CD8-positive, alpha-beta memory T cell (primary cell): ENCODE data around the gene SAMD8. TPM values are rescaled to one million over a fixed set of nuclear protein-coding genes. Genes with fewer than 3 reads are reported as not detected.
"Not testable (repeated sequence)": the region's sequence is repeated elsewhere in the genome, so short reads cannot be mapped to it uniquely, and the experiment has no call there.

ENCODE experiments used
- CTCF ChIA-PET: fragments of 350-600 bp; sonication (Branson Sonifier 250); formaldehyde crosslinking; loops from one replicate; lab custom pipeline; 2021; ENCODE audit warnings: antibody characterized with exemption; lab: Charles Lee
- POLR2A ChIA-PET: fragments of 350-600 bp; sonication (Branson Sonifier 250); formaldehyde crosslinking; loops from one replicate; lab custom pipeline; 2021; ENCODE audit warnings: antibody characterized with exemption; lab: Charles Lee
- DNase-seq, 5 donors: peaks; one replicate each; pipeline versions ENCODE4 v3.0.0 to v3.0.0-alpha.2; 2020 to 2022; ENCODE audit warnings: mixed read lengths in 1 of 5
- H3K27ac ChIP-seq: one replicate; pipeline ENCODE4 v1.7.0; 2013; ENCODE audit warnings: low read depth, mild to moderate bottlenecking, low read length, moderate library complexity
- H3K27me3 ChIP-seq: 2 replicates; pipeline ENCODE4 v1.7.0; 2013; ENCODE audit warnings: low read length, mild to moderate bottlenecking; ENCODE audit not compliant: insufficient read depth, poor library complexity, severe bottlenecking
- H3K36me3 ChIP-seq: 2 replicates; pipeline ENCODE4 v1.7.0; 2013; ENCODE audit warnings: mild to moderate bottlenecking, low read length, moderate library complexity; ENCODE audit not compliant: insufficient read depth
- H3K4me1 ChIP-seq: 2 replicates; pipeline ENCODE4 v1.7.0; 2013; ENCODE audit warnings: mild to moderate bottlenecking, low read length, moderate library complexity; ENCODE audit not compliant: insufficient read depth
- H3K4me3 ChIP-seq: 2 replicates; pipeline ENCODE4 v1.7.0; 2013; ENCODE audit warnings: mild to moderate bottlenecking, low read length
- H3K9me3 ChIP-seq: 2 replicates; pipeline ENCODE4 v1.7.0; 2013; ENCODE audit warnings: mild to moderate bottlenecking, low read length
- H3K27ac Mint-ChIP-seq, 8 donors: one replicate each; pipeline ENCODE4 v1.8.0; 2020 to 2021; ENCODE audit warnings: mixed read lengths in 8 of 8, mild to moderate bottlenecking in 6 of 8, inconsistent platforms in 3 of 8, moderate library complexity in 3 of 8
- H3K27me3 Mint-ChIP-seq, 2 donors: one replicate each; pipeline ENCODE4 v1.8.0; 2020 to 2021; ENCODE audit warnings: mixed read lengths in 2 of 2, mild to moderate bottlenecking in 1 of 2, moderate library complexity in 1 of 2
- H3K36me3 Mint-ChIP-seq, 3 donors: one replicate each; pipeline ENCODE4 v1.8.0; 2020 to 2021; ENCODE audit warnings: mixed read lengths in 3 of 3, inconsistent platforms in 1 of 3, mild to moderate bottlenecking in 1 of 3
- H3K4me1 Mint-ChIP-seq, 3 donors: one replicate each; pipeline ENCODE4 v1.8.0; 2020 to 2021; ENCODE audit warnings: mixed read lengths in 3 of 3, inconsistent platforms in 1 of 3, mild to moderate bottlenecking in 1 of 3
- H3K4me3 Mint-ChIP-seq, 7 donors: one replicate each; pipeline ENCODE4 v1.8.0; 2020 to 2021; ENCODE audit warnings: mixed read lengths in 7 of 7, mild to moderate bottlenecking in 6 of 7, moderate library complexity in 4 of 7, inconsistent platforms in 2 of 7
- H3K9me3 Mint-ChIP-seq, 5 donors: one replicate each; pipeline ENCODE4 v1.8.0; 2020 to 2022; ENCODE audit warnings: mixed read lengths in 5 of 5, mild to moderate bottlenecking in 3 of 5, moderate library complexity in 2 of 5, inconsistent platforms in 1 of 5
- polyA plus RNA-seq: library from polyadenylated mRNA; unstranded; fragments of 300-500 nt; fragmentation: Illumina TruSeq; gene quantifications from one replicate; pipeline ENCODE4 v1.2.3, GENCODE V29; 2021
- total RNA-seq, 2 experiments: library from RNA; stranded (reverse); gene quantifications; one replicate each; pipeline ENCODE4 v1.2.3, GENCODE V29; 2021

SAMD8 gene
- total and polyA plus RNA-seq, 3 experiments from 2014 or later: 5.9 to 16.4 (median 15.0) TPM

DNA sequence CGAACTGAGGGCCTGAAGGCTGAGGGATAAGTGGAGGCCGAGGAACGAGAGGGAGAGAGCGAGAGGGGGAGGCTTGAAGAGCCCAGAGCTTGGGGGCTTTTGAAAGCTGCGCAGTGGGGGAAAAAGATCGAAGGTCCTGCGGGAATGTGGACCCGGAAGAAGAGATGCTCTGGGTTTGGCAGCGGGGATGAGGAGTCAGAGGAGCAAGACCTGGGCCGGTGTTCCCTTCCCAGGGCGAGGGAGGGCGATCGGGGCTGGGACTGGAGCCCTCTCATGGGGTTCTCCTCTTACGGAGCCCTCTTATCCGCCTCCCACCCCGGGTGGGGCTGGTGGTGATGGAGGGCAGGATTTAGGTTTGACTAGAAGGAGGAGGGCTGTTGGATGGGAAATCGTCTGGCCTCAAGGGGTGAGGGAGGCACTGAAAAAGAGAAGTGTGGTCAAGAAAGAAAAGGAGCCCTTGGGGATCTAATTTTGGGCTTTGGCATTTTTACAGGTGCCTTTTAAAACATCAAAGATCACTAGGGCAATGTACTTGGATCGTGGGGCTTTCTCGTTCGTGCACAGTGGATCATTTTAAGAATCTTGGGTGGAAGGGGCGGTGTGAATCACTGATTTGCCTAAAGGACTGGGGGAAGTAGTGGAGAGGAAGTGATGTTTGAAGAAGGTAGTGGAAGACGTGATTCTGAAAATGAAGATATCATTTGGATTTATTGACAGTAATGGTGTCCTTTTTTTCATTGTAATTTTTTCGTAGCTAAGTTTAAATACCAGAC, 637 bp downstream of the SAMD8 start:
- Mint-ChIP-seq H3K9me3 (no peaks in the 10 kb centered on the region), H3K27me3 (no peaks in the 10 kb centered on the region), H3K4me3 (peak overlapping the region; percentile 84 to 99 (median 90)), H3K27ac (peak overlapping the region; percentile 89 to 99 (median 94)), H3K4me1 (peaks cover 50 to 60% (median 58%) of the 10 kb centered on the region in 3 donors), H3K36me3 (peaks cover 0 to 20% (median 2%) of the 10 kb centered on the region in 3 donors)
- H3K27me3 ChIP-seq: no peaks in the 10 kb centered on the region
- H3K27ac ChIP-seq: peak overlapping the region; percentile 93
- POLR2A ChIA-PET: interaction anchor here (0.9 to 3.2 kb wide), 2 partner anchors 54 to 98 kb away, joined by 3 to 23 read pairs; partner anchors contain the start of gene VDAC2
- no peaks in the 10 kb centered on the region for H3K9me3 ChIP-seq
- H3K36me3 ChIP-seq: no peaks in the 10 kb centered on the region
- peaks cover 37% of the 10 kb centered on the region for H3K4me1 ChIP-seq
- peak; percentile 21 to 60 (median 34) for DNase-seq
- CTCF ChIA-PET: interaction anchor here (1.1 to 1.5 kb wide), 4 partner anchors 12 to 98 kb away, joined by 3 to 5 read pairs (median 4); no protein-coding TSS in a partner anchor
- H3K4me3 ChIP-seq: peak overlapping the region; percentile 90

DNA sequence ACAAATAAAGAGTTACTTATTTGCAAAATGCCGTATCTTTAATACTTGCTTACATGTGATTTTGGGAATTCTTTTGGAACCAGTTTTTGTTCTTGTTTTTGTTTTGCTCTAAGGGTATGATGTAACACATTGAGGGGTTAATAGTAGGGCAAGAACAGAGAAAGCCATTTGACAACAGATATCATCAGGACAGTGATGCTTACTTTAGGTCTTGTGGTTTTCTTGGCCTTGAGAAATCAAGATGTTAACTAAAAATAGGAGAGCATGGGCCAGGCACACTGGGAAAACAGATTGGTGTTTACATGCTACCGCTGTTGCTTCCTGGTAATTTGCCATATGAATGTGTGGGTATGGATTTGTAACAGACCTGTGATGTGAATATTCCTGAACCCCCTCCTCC, 3.7 kb downstream of the SAMD8 start:
- Mint-ChIP-seq H3K4me3 (peak overlapping the region in 1 of 7 donors; percentile 73), H3K36me3 (peaks cover 0 to 20% (median 2%) of the 10 kb centered on the region in 3 donors), H3K9me3 (no peaks in the 10 kb centered on the region), H3K27me3 (no peaks in the 10 kb centered on the region), H3K4me1 (peaks cover 48 to 73% (median 59%) of the 10 kb centered on the region in 3 donors), H3K27ac (peak overlapping the region in 5 of 8 donors; percentile 1 to 75 (median 59))
- Histone ChIP-seq H3K36me3 (no peaks in the 10 kb centered on the region), H3K4me3 (no peak overlapping the region), H3K27me3 (no peaks in the 10 kb centered on the region), H3K27ac (no peak overlapping the region), H3K4me1 (peaks cover 26% of the 10 kb centered on the region), H3K9me3 (no peaks in the 10 kb centered on the region)
- POLR2A ChIA-PET: no interaction called here
- CTCF ChIA-PET: interaction anchor here (2.3 kb wide), 1 partner anchor 120 kb away, joined by 14 read pairs; the partner anchor contains the start of gene COMTD1
- no peak for DNase-seq

GRCh38 chr10:75116941-75117775, 5.7 kb downstream of the SAMD8 start:
- DNase-seq, H3K27me3 Mint-ChIP-seq, H3K36me3 Mint-ChIP-seq, H3K9me3 Mint-ChIP-seq, H3K9me3 ChIP-seq, H3K4me3 ChIP-seq, H3K27ac ChIP-seq, H3K36me3 ChIP-seq, H3K27me3 ChIP-seq, H3K4me3 Mint-ChIP-seq, POLR2A ChIA-PET: not testable (repeated sequence)
- Mint-ChIP-seq H3K27ac (peak overlapping the region in 1 of 8 donors; percentile 73), H3K4me1 (peaks cover 40 to 66% (median 48%) of the 10 kb centered on the region in 3 donors)
- CTCF ChIA-PET: interaction anchor here (1.3 kb wide), 1 partner anchor 118 kb away, joined by 5 read pairs; the partner anchor contains the start of gene COMTD1
- peaks cover 17% of the 10 kb centered on the region for H3K4me1 ChIP-seq

- peaks cover 0 to 7% (median 2%) of the 10 kb centered on the region in 3 donors for H3K36me3 Mint-ChIP-seq
- ChIA-PET POLR2A (no interaction called here), CTCF (interaction anchor here (1.3 kb wide), 1 partner anchor 117 kb away, joined by 5 read pairs; the partner anchor contains the start of gene COMTD1)
Observed at GRCh38 chr10:75117995-75118394, 6.5 kb downstream of the SAMD8 start.

DNA sequence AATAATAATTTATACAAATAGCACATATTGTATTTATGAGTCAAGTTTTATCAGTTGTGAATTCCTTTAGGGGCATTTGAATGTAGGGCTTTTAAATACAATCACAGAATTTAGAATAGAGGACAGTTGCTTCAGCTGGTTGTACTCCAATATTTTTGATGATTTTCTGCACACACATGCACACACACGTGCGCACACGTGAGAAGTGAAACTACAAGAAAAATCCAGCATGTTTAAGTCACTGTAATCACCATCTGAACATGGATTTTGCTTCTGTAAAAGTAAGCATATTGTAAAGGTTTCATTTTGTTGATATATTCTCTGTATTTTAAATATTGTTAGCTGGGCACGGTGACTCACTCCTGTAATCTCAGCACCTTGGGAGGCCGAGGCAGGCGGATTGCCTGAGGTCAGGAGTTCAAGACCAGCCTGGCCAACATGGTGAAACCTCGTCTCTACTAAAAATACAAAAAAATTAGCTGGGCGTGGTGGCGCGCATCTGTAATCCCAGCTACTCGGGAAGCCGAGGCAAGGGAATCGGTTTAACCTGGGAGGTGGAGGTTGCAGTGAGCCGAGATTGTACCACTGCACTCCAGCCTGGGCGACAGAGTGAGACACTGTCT, 8.1 kb downstream of the SAMD8 start:
- H3K27ac Mint-ChIP-seq: peak overlapping the region in 1 of 8 donors; percentile 42
- H3K4me3 ChIP-seq, POLR2A ChIA-PET, DNase-seq, H3K9me3 Mint-ChIP-seq, H3K4me3 Mint-ChIP-seq, H3K27ac ChIP-seq, H3K27me3 ChIP-seq, H3K4me1 ChIP-seq, H3K27me3 Mint-ChIP-seq, H3K9me3 ChIP-seq, H3K36me3 ChIP-seq: not testable (repeated sequence)
- peaks cover 0 to 21% (median 2%) of the 10 kb centered on the region in 3 donors for H3K36me3 Mint-ChIP-seq
- H3K4me1 Mint-ChIP-seq: peaks cover 31 to 58% (median 34%) of the 10 kb centered on the region in 3 donors
- CTCF ChIA-PET: interaction anchor here (1.1 kb wide), 1 partner anchor 116 kb away, joined by 3 read pairs; the partner anchor contains the start of gene COMTD1

More at GRCh38 chr10:75117995-75118394, 6.5 kb downstream of the SAMD8 start:
- peak overlapping the region in 2 of 8 donors; percentile 38 to 73 for H3K27ac Mint-ChIP-seq
- H3K4me3 Mint-ChIP-seq: peak overlapping the region in 1 of 7 donors; percentile 43
- peaks cover 11% of the 10 kb centered on the region for H3K4me1 ChIP-seq
- H3K27ac ChIP-seq: no peak overlapping the region
- no peaks in the 10 kb centered on the region for H3K9me3 ChIP-seq
- H3K36me3 ChIP-seq: no peaks in the 10 kb centered on the region
- H3K4me1 Mint-ChIP-seq: peaks cover 35 to 62% (median 40%) of the 10 kb centered on the region in 3 donors
- H3K9me3 Mint-ChIP-seq: no peaks in the 10 kb centered on the region
- H3K4me3 ChIP-seq: no peak overlapping the region
- H3K27me3 ChIP-seq: no peaks in the 10 kb centered on the region
- DNase-seq: no peak
- H3K27me3 Mint-ChIP-seq: no peaks in the 10 kb centered on the region

DNA sequence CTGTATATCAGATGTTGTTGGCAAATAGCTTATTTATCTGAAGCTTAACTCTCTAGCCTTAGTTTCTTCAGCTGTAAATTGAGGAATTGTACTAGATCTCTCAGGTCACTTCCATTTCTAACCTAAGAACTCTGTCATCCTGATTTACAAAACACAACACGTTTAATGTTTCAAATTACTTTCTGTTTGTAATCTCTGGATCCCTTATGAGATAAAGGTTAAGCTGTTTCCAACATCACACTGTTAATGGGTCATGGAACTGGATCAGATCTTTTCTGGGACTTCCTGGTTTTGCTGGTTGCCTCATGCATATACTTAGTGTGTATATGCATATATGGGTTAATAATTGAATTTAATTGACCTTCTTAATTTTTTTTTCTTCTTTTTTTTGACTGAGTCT, 9.9 kb downstream of the SAMD8 start:
- Mint-ChIP-seq H3K36me3 (peaks cover 0 to 29% (median 0%) of the 10 kb centered on the region in 3 donors), H3K27ac (peak overlapping the region in 1 of 8 donors; percentile 17), H3K27me3 (peaks cover 0 to 1% of the 10 kb centered on the region in 2 donors), H3K4me3 (no peak overlapping the region), H3K4me1 (peaks cover 34 to 62% (median 37%) of the 10 kb centered on the region in 3 donors), H3K9me3 (no peaks in the 10 kb centered on the region)
- H3K36me3 ChIP-seq: no peaks in the 10 kb centered on the region
- ChIA-PET POLR2A (no interaction called here), CTCF (interaction anchor here (1.0 kb wide), 1 partner anchor 63 kb away, joined by 5 read pairs; no protein-coding TSS in a partner anchor)
- H3K27me3 ChIP-seq: no peaks in the 10 kb centered on the region
- no peaks in the 10 kb centered on the region for H3K9me3 ChIP-seq
- no peak overlapping the region for H3K4me3 ChIP-seq
- no peaks in the 10 kb centered on the region for H3K4me1 ChIP-seq
- no peak overlapping the region for H3K27ac ChIP-seq
- no peak for DNase-seq

DNA sequence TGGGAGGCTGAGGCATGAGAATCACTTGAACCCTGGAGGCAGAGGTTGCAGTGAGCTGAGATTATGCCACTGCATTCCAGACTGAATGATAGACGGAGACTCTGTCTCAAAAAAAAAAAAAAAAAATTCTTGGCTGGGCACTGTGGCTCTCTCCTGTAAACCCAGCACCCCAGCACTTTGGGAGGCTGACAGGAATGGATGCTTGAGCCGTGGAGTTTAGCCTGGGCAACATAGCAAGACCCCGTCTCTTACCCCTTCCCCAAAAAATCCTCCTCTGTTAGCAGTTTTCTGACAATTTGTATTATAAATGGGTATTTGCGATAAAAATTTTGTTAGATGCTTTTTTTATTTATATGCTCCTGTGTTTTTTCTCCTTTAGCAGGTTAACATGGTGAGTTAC, 11.0 kb downstream of the SAMD8 start:
- Histone ChIP-seq H3K4me1 (no peaks in the 10 kb centered on the region), H3K36me3 (no peaks in the 10 kb centered on the region), H3K4me3 (no peak overlapping the region), H3K27ac (no peak overlapping the region), H3K9me3 (no peaks in the 10 kb centered on the region), H3K27me3 (no peaks in the 10 kb centered on the region)
- peaks cover 0 to 28% (median 0%) of the 10 kb centered on the region in 3 donors for H3K36me3 Mint-ChIP-seq
- H3K9me3 Mint-ChIP-seq: no peaks in the 10 kb centered on the region
- ChIA-PET CTCF (interaction anchor here (1.7 kb wide), 1 partner anchor 66 kb away, joined by 4 read pairs; no protein-coding TSS in a partner anchor), POLR2A (no interaction called here)
- no peak overlapping the region for H3K27ac Mint-ChIP-seq
- no peak overlapping the region for H3K4me3 Mint-ChIP-seq
- no peak for DNase-seq
- peaks cover 0 to 1% of the 10 kb centered on the region in 2 donors for H3K27me3 Mint-ChIP-seq
- peaks cover 34 to 63% (median 37%) of the 10 kb centered on the region in 3 donors for H3K4me1 Mint-ChIP-seq
